Uterus (tissue), 4 donors: ENCODE measurements around the gene ALDH1A1. TPM values are rescaled to one million over a fixed set of nuclear protein-coding genes. Genes with fewer than 3 reads are reported as not detected.
A peak's percentile ranks its signal among the peaks of the same experiment; 100 is the strongest.

ENCODE experiments used
- DNase-seq, 2 donors: peaks; one replicate each; pipeline ENCODE4 v3.0.0-alpha.2; 2019 to 2020
- H3K27ac ChIP-seq, 2 donors: fragments of 200-600 bp; sonication (generic); 1 replicate in 1 of 2; 2 replicates in 1 of 2; pipeline ENCODE4 v1.5.1; 2016 to 2018
- H3K27me3 ChIP-seq, 2 donors: fragments of 200-600 bp; sonication (generic); one replicate each; pipeline ENCODE4 v1.5.1; 2018 to 2019; ENCODE audit warnings: control low read depth in 1 of 2
- H3K36me3 ChIP-seq, 2 donors: fragments of 200-600 bp; sonication (generic); one replicate each; pipeline ENCODE4 v1.5.1; 2019; ENCODE audit warnings: control low read depth in 1 of 2
- H3K4me1 ChIP-seq, 2 donors: fragments of 200-600 bp; sonication (generic); one replicate each; pipeline ENCODE4 v1.5.1; 2018 to 2019; ENCODE audit warnings: control low read depth in 1 of 2
- H3K4me3 ChIP-seq, 2 donors: fragments of 200-600 bp; sonication (generic); 1 replicate in 1 of 2; 2 replicates in 1 of 2; pipeline ENCODE4 v1.5.1; 2018 to 2019; ENCODE audit warnings: mild to moderate bottlenecking in 1 of 2
- H3K9me3 ChIP-seq, 2 donors: fragments of 200-600 bp; sonication (generic); one replicate each; pipeline ENCODE4 v1.5.1; 2019; ENCODE audit warnings: control low read depth in 1 of 2
- CTCF ChIP-seq, 4 experiments: fragments of 200-600 bp in 2 of 4; fragments of 450-650 bp in 2 of 4; sonication (generic) in 2 of 4; IDR thresholded peaks; one replicate each; pipeline ENCODE4 v1.5.1; 2016 to 2019; ENCODE audit warnings: antibody characterized with exemption in 4 of 4, mild to moderate bottlenecking in 2 of 4, moderate library complexity in 1 of 4
- POLR2A ChIP-seq, 2 donors: fragments of 450-650 bp; IDR thresholded peaks; one replicate each; pipeline ENCODE4 v1.6.1; 2016; ENCODE audit warnings: antibody characterized with exemption in 2 of 2, mild to moderate bottlenecking in 1 of 2, moderate library complexity in 1 of 2
- intact Hi-C: fragments of 100-400 bp; cut with DNase I; formaldehyde crosslinking; loops from one replicate; pipeline ENCODE4 v1.15.1; 2023; ENCODE audit warnings: low total_unique reads
- total RNA-seq, 4 donors: library from RNA; depleted of rRNA in 3 of 4; stranded (reverse); fragments of >200 nt in 3 of 4; gene quantifications; one replicate each; pipeline versions ENCODE4 v1.1.0 to v1.2.4, GENCODE V29; 2014 to 2023
- donor health status: DM: yes; HTN: yes; CAD: no.

The ALDH1A1 gene
- total RNA-seq, 4 donors from 2014 or later, result 87.9 to 287 (median 166) TPM

GRCh38 chr9:72913382-72914009 lies 39.4 kb downstream of the ALDH1A1 start:
- TF ChIP-seq CTCF (IDR thresholded peaks at IDR 0.05), result no peak
- Histone ChIP-seq H3K4me1 (no peaks in the 10 kb centered on the region), H3K4me3 (no peak overlapping the region), H3K9me3 (no peaks in the 10 kb centered on the region), H3K27ac (peak overlapping the region; percentile 61 to 64), H3K36me3 (no peaks in the 10 kb centered on the region), H3K27me3 (no peaks in the 10 kb centered on the region)
- DNase-seq, result no peak
- intact Hi-C loops, result no loop called here

- Histone ChIP-seq H3K4me1 (no peaks in the 10 kb centered on the region), H3K4me3 (no peak overlapping the region), H3K27me3 (no peaks in the 10 kb centered on the region), H3K27ac (peak overlapping the region; percentile 61 to 64), H3K36me3 (no peaks in the 10 kb centered on the region), H3K9me3 (no peaks in the 10 kb centered on the region)
- intact Hi-C loops, result no loop called here
- TF ChIP-seq POLR2A (IDR thresholded peaks at IDR 0.05) (no peak), CTCF (IDR thresholded peaks at IDR 0.05) (no peak)
- no peak for DNase-seq
Measured at GRCh38 chr9:72912476-72913381, 40.1 kb downstream of the ALDH1A1 start.

- no peaks in the 10 kb centered on the region for H3K4me1 ChIP-seq
- peak overlapping the region in 1 of 2 donors; percentile 64 for H3K27ac ChIP-seq
- no peak for TF ChIP-seq CTCF (IDR thresholded peaks at IDR 0.05)
- no peak overlapping the region for H3K4me3 ChIP-seq
- no peaks in the 10 kb centered on the region for H3K9me3 ChIP-seq
- intact Hi-C loops, result no loop called here
- no peaks in the 10 kb centered on the region for H3K27me3 ChIP-seq
- H3K36me3 ChIP-seq, result no peaks in the 10 kb centered on the region
- no peak for DNase-seq
Measured at GRCh38 chr9:72911816-72912215, 41.0 kb downstream of the ALDH1A1 start.

GRCh38 chr9:72911247-72911775 lies 41.5 kb downstream of the ALDH1A1 start:
- no peak for TF ChIP-seq CTCF (IDR thresholded peaks at IDR 0.05)
- TF ChIP-seq POLR2A (IDR thresholded peaks at IDR 0.05), result no peak
- no peaks in the 10 kb centered on the region for H3K4me1 ChIP-seq
- DNase-seq, result no peak
- no peaks in the 10 kb centered on the region for H3K27me3 ChIP-seq
- H3K4me3 ChIP-seq, result no peak overlapping the region
- no peak overlapping the region for H3K27ac ChIP-seq
- intact Hi-C loops, result no loop called here
- no peaks in the 10 kb centered on the region for H3K36me3 ChIP-seq
- no peaks in the 10 kb centered on the region for H3K9me3 ChIP-seq

GRCh38 chr9:72909428-72909827 lies 43.4 kb downstream of the ALDH1A1 start:
- no peak for DNase-seq
- no peak overlapping the region for H3K27ac ChIP-seq
- no peak overlapping the region for H3K4me3 ChIP-seq
- TF ChIP-seq POLR2A (IDR thresholded peaks at IDR 0.05) (no peak), CTCF (IDR thresholded peaks at IDR 0.05) (no peak)
- H3K9me3 ChIP-seq, result no peaks in the 10 kb centered on the region
- H3K36me3 ChIP-seq, result no peaks in the 10 kb centered on the region
- no peaks in the 10 kb centered on the region for H3K27me3 ChIP-seq
- H3K4me1 ChIP-seq, result no peaks in the 10 kb centered on the region
- intact Hi-C loops, result no loop called here
